ENCODE measurements around the gene LHFPL3. TPM values are rescaled to one million over a fixed set of nuclear protein-coding genes. Genes with fewer than 3 reads are reported as not detected.
"Not testable (repeated sequence)": the region's sequence is repeated elsewhere in the genome, so short reads cannot be mapped to it uniquely, and the experiment has no call there.

The LHFPL3 gene
- polyA plus RNA-seq, 2 of the 4 experiments (the other 2 are of a cell fraction) = not detected

GRCh38 chr7:104700336-104700735 lies 371.9 kb downstream of the LHFPL3 start:
- no peak overlapping the region for H3K27ac ChIP-seq
- no peak overlapping the region for H3K4me2 ChIP-seq
- H3K9me3 ChIP-seq = no peaks in the 10 kb centered on the region
- H3K4me3 ChIP-seq = no peak overlapping the region
- ChIA-PET POLR2A (no interaction called here), CTCF (no interaction called here)
- no peak for FAIRE-seq
- no peak for DNase-seq (ENCODE audit: low read depth in 1 of 2, low spot score in 1 of 2)
- TF ChIP-seq REST (IDR thresholded peaks at IDR 0.05) = no peak
- TF ChIP-seq, protein P1, sequence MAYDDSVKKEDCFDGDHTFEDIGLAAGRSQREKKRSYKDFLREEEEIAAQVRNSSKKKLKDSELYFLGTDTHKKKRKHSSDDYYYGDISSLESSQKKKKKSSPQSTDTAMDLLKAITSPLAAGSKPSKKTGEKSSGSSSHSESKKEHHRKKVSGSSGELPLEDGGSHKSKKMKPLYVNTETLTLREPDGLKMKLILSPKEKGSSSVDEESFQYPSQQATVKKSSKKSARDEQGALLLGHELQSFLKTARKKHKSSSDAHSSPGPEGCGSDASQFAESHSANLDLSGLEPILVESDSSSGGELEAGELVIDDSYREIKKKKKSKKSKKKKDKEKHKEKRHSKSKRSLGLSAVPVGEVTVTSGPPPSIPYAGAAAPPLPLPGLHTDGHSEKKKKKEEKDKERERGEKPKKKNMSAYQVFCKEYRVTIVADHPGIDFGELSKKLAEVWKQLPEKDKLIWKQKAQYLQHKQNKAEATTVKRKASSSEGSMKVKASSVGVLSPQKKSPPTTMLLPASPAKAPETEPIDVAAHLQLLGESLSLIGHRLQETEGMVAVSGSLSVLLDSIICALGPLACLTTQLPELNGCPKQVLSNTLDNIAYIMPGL (CRISPR knock-in tag; IDR thresholded peaks at IDR 0.05; ENCODE audit: borderline replicate concordance) = no peak
- no peak for TF ChIP-seq CHD2 (IDR thresholded peaks at IDR 0.05; ENCODE audit: low read length, partially characterized antibody)
- no peak for TF ChIP-seq KDM5A (IDR thresholded peaks at IDR 0.05)
- no peak for TF ChIP-seq PHF8 (IDR thresholded peaks at IDR 0.05; ENCODE audit: borderline replicate concordance, low read depth)
- no peak for TF ChIP-seq ELK1 (IDR thresholded peaks at IDR 0.05; ENCODE audit: low read depth, low read length)
- TF ChIP-seq JUN (IDR thresholded peaks at IDR 0.05) = no peak
- TF ChIP-seq TP53 (CRISPR knock-in tag; IDR thresholded peaks at IDR 0.05) = no peak
- TF ChIP-seq, protein P2, sequence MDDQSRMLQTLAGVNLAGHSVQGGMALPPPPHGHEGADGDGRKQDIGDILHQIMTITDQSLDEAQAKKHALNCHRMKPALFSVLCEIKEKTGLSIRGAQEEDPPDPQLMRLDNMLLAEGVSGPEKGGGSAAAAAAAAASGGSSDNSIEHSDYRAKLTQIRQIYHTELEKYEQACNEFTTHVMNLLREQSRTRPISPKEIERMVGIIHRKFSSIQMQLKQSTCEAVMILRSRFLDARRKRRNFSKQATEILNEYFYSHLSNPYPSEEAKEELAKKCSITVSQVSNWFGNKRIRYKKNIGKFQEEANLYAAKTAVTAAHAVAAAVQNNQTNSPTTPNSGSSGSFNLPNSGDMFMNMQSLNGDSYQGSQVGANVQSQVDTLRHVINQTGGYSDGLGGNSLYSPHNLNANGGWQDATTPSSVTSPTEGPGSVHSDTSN (IDR thresholded peaks at IDR 0.05) = no peak
- TF ChIP-seq, protein P3, sequence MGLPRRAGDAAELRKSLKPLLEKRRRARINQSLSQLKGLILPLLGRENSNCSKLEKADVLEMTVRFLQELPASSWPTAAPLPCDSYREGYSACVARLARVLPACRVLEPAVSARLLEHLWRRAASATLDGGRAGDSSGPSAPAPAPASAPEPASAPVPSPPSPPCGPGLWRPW (IDR thresholded peaks at IDR 0.05) = no peak
- no peak for TF ChIP-seq HOXB5 (CRISPR knock-in tag; IDR thresholded peaks at IDR 0.05)
- no peak for TF ChIP-seq CBX8 (IDR thresholded peaks at IDR 0.05)
- 0% methylated on average over 1 of the region's 1 CpG for WGBS (ENCODE audit: missing lambda C conversion rate)
- H3K4me1 ChIP-seq = no peaks in the 10 kb centered on the region
- ATAC-seq = no peak

- H3K4me1 ChIP-seq; H3K4me2 ChIP-seq; FAIRE-seq; CTCF ChIA-PET; H3K4me3 ChIP-seq; DNase-seq (ENCODE audit: low read depth in 1 of 2, low spot score in 1 of 2); H3K27ac ChIP-seq; POLR2A ChIA-PET; H3K9me3 ChIP-seq; ATAC-seq: not testable (repeated sequence)
- WGBS (ENCODE audit: missing lambda C conversion rate) = 6% methylated on average over 2 of the region's 2 CpGs
Observed at GRCh38 chr7:104721027-104721426, 392.6 kb downstream of the LHFPL3 start.

DNA sequence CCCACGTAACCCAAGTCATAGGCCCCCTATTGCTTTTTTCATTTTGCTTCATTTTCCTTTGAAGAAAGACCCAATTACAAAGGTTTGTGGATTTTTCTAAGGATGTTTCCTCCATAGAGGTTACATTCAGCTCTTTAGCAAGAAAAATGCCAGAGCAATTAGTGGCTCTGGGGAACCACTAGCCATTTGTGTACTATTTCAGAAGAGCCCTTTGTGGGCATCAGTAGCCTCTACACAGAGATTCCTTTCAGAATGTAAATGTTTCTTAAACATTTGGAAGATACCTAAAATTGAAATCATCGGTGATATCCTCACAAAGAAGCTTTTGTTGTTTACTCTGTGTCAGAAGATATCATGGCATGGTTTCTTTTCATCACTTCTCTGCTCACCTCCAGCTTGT lies 394.6 kb downstream of the LHFPL3 start:
- H3K4me3 ChIP-seq = no peak overlapping the region
- POLR2A ChIA-PET = no interaction called here
- H3K4me1 ChIP-seq = no peaks in the 10 kb centered on the region
- no peak overlapping the region for H3K27ac ChIP-seq
- no peaks in the 10 kb centered on the region for H3K9me3 ChIP-seq
- no peak overlapping the region for H3K4me2 ChIP-seq
- no peak for DNase-seq (ENCODE audit: low read depth in 1 of 2, low spot score in 1 of 2)
- WGBS (ENCODE audit: missing lambda C conversion rate) = 5% methylated on average over 2 of the region's 2 CpGs
- CTCF ChIA-PET = interaction anchor here (1.1 to 1.3 kb wide), 2 partner anchors 19 to 45 kb away, joined by 3 read pairs; no protein-coding TSS in a partner anchor
- FAIRE-seq = no peak
- no peak for ATAC-seq
- TF ChIP-seq NPAS2 (CRISPR knock-in tag; IDR thresholded peaks at IDR 0.05; ENCODE audit: borderline replicate concordance) (no peak), CTCF (IDR thresholded peaks at IDR 0.05) (no peak), E2F6 (IDR thresholded peaks at IDR 0.05; ENCODE audit: borderline replicate concordance, low read depth) (no peak), TP53 (CRISPR knock-in tag; IDR thresholded peaks at IDR 0.05) (no peak), ZC3H11A (IDR thresholded peaks at IDR 0.05) (no peak), SMC3 (IDR thresholded peaks at IDR 0.05) (no peak), REST (IDR thresholded peaks at IDR 0.05) (no peak)
- TF ChIP-seq, protein P4, sequence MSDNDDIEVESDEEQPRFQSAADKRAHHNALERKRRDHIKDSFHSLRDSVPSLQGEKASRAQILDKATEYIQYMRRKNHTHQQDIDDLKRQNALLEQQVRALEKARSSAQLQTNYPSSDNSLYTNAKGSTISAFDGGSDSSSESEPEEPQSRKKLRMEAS (IDR thresholded peaks at IDR 0.05) = no peak
